ENCODE data around the gene WWC1.

The WWC1 gene

GRCh38 chr5:168301593-168302390, 10.3 kb downstream of the WWC1 start:
- no peak for TF ChIP-seq CTCF (IDR thresholded peaks at IDR 0.05; ENCODE audit: insufficient read depth, low read length, poor library complexity, severe bottlenecking)
- Histone ChIP-seq H3K36me3 (ENCODE audit: control insufficient read depth, insufficient read depth, low read length) (no peaks in the 10 kb centered on the region), H3K27me3 (replicated peaks; ENCODE audit: control insufficient read depth, insufficient read depth, low read length) (no peaks in the 10 kb centered on the region), H3K4me3 (replicated peaks; ENCODE audit: low read depth, low read length) (no peak overlapping the region)
- DNase-seq (ENCODE audit: extremely low read depth, insufficient read length), result no peak

GRCh38 chr5:168302785-168303184, 11.3 kb downstream of the WWC1 start:
- H3K4me3 ChIP-seq (replicated peaks; ENCODE audit: low read depth, low read length), result no peak overlapping the region
- H3K27me3 ChIP-seq (replicated peaks; ENCODE audit: control insufficient read depth, insufficient read depth, low read length), result no peaks in the 10 kb centered on the region
- no peak for TF ChIP-seq CTCF (IDR thresholded peaks at IDR 0.05; ENCODE audit: insufficient read depth, low read length, poor library complexity, severe bottlenecking)
- DNase-seq (ENCODE audit: extremely low read depth, insufficient read length), result no peak
- no peaks in the 10 kb centered on the region for H3K36me3 ChIP-seq (ENCODE audit: control insufficient read depth, insufficient read depth, low read length)

GRCh38 chr5:168303393-168304025, 12.1 kb downstream of the WWC1 start:
- no peak for DNase-seq (ENCODE audit: extremely low read depth, insufficient read length)
- Histone ChIP-seq H3K4me3 (replicated peaks; ENCODE audit: low read depth, low read length) (no peak overlapping the region), H3K27me3 (replicated peaks; ENCODE audit: control insufficient read depth, insufficient read depth, low read length) (no peaks in the 10 kb centered on the region), H3K36me3 (ENCODE audit: control insufficient read depth, insufficient read depth, low read length) (no peaks in the 10 kb centered on the region)
- no peak for TF ChIP-seq CTCF (IDR thresholded peaks at IDR 0.05; ENCODE audit: insufficient read depth, low read length, poor library complexity, severe bottlenecking)

- no peak for TF ChIP-seq CTCF (IDR thresholded peaks at IDR 0.05; ENCODE audit: insufficient read depth, low read length, poor library complexity, severe bottlenecking)
- Histone ChIP-seq H3K36me3 (ENCODE audit: control insufficient read depth, insufficient read depth, low read length) (no peaks in the 10 kb centered on the region), H3K4me3 (replicated peaks; ENCODE audit: low read depth, low read length) (no peak overlapping the region), H3K27me3 (replicated peaks; ENCODE audit: control insufficient read depth, insufficient read depth, low read length) (no peaks in the 10 kb centered on the region)
- no peak for DNase-seq (ENCODE audit: extremely low read depth, insufficient read length)
Measured at GRCh38 chr5:168304349-168304748, 12.9 kb downstream of the WWC1 start.

GRCh38 chr5:168305281-168305680, 13.8 kb downstream of the WWC1 start:
- TF ChIP-seq CTCF (IDR thresholded peaks at IDR 0.05; ENCODE audit: insufficient read depth, low read length, poor library complexity, severe bottlenecking), result no peak
- Histone ChIP-seq H3K27me3 (replicated peaks; ENCODE audit: control insufficient read depth, insufficient read depth, low read length) (no peaks in the 10 kb centered on the region), H3K36me3 (ENCODE audit: control insufficient read depth, insufficient read depth, low read length) (no peaks in the 10 kb centered on the region), H3K4me3 (replicated peaks; ENCODE audit: low read depth, low read length) (no peak overlapping the region)
- no peak for DNase-seq (ENCODE audit: extremely low read depth, insufficient read length)

Measured in GM06990 (cell line).